HG03066 (cell line): ENCODE measurements around the gene KIF7.
"Not testable (repeated sequence)": the region's sequence is repeated elsewhere in the genome, so short reads cannot be mapped to it uniquely, and the experiment has no call there.

ENCODE experiments used
- ATAC-seq: cut with Tn5 transposase; IDR thresholded peaks from one replicate; pipeline ENCODE4 v1.9.1; 2021; ENCODE audit warnings: low read depth; ENCODE audit not compliant: unreplicated experiment

The KIF7 gene

GRCh38 chr15:89654847-89655805, at the start of gene KIF7:
Gene KIF7, minus strand, starts transcription at chr15:89655467. Its CDS starts 2,537 bp downstream, at chr15:89652930.
- no peak for ATAC-seq

- ATAC-seq: no peak
Observed at GRCh38 chr15:89704411-89704810, 49.1 kb upstream of the KIF7 start.

- no peak for ATAC-seq
Observed at GRCh38 chr15:89695198-89695597, 39.9 kb upstream of the KIF7 start.

GRCh38 chr15:89693696-89694095, 38.4 kb upstream of the KIF7 start:
- ATAC-seq: no peak

- ATAC-seq: no peak
Observed at GRCh38 chr15:89693091-89693490, 37.8 kb upstream of the KIF7 start.

- ATAC-seq: peak; percentile 86
Observed at GRCh38 chr15:89690276-89691218, 35.3 kb upstream of the KIF7 start, which contains the start of the genes PEX11A and WDR93. Gene PEX11A, minus strand, starts transcription at chr15:89690754. Its CDS starts 122 bp downstream, at chr15:89690632. Gene WDR93, plus strand, starts transcription at chr15:89690811. Its CDS starts 10,936 bp downstream, at chr15:89701747.

GRCh38 chr15:89689930-89690275, 34.6 kb upstream of the KIF7 start:
- ATAC-seq: not testable (repeated sequence)

GRCh38 chr15:89686522-89686921, 31.3 kb upstream of the KIF7 start:
- no peak for ATAC-seq

GRCh38 chr15:89685995-89686394, 30.7 kb upstream of the KIF7 start:
- ATAC-seq: no peak

- ATAC-seq: no peak
Observed at GRCh38 chr15:89681146-89681545, 25.9 kb upstream of the KIF7 start.

- no peak for ATAC-seq
Observed at GRCh38 chr15:89680282-89680873, 25.1 kb upstream of the KIF7 start.

- no peak for ATAC-seq
Observed at GRCh38 chr15:89679212-89679611, 23.9 kb upstream of the KIF7 start, which contains the start of gene PLIN1. Gene PLIN1, minus strand, starts transcription at chr15:89679367. Its CDS starts 1,878 bp downstream, at chr15:89677489.

- no peak for ATAC-seq
Observed at GRCh38 chr15:89677381-89677780, 22.1 kb upstream of the KIF7 start.

GRCh38 chr15:89675606-89676005, 20.3 kb upstream of the KIF7 start:
- no peak for ATAC-seq

- no peak for ATAC-seq
Observed at GRCh38 chr15:89674526-89674925, 19.3 kb upstream of the KIF7 start.

- no peak for ATAC-seq
Observed at GRCh38 chr15:89673165-89673512, 17.9 kb upstream of the KIF7 start.

GRCh38 chr15:89672221-89673164, 17.2 kb upstream of the KIF7 start:
- ATAC-seq: no peak

- ATAC-seq: no peak
Observed at GRCh38 chr15:89671687-89672086, 16.4 kb upstream of the KIF7 start.

- no peak for ATAC-seq
Observed at GRCh38 chr15:89670971-89671560, 15.8 kb upstream of the KIF7 start.
